NCI-H146 treated with DMSO at 0.1 percent for 48 hours (cell line): ENCODE measurements around the gene FEM1B.
A peak's percentile ranks its signal among the peaks of the same experiment; 100 is the strongest.

Experiments
- DNase-seq: peaks from one replicate; lab custom pipeline; 2025; ENCODE audit not compliant: unreplicated experiment; lab: John Stamatoyannopoulos, UW

The FEM1B gene

DNA sequence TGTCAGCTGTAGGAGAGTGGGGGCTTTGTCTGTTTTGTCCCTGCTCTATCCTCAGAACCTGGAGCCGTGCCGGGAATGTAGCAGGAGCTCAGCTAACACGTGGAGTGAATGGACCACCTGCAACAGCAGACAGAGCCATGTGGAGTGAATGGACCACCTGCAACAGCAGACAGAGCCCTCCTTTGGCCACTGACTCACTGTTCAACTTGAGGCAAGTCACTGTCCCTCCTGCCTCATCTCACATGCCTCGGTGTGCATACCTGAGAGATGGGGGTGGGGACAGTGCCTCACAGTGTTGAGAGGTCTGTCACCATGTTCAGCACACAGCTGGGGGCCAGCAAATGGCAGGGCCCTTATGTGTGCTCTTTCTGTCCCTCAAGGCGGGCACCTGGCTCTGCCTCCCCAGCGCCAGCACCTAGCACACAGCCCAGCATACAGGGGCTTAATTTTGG is 27.9 kb downstream of the FEM1B start:
- no peak for DNase-seq

DNA sequence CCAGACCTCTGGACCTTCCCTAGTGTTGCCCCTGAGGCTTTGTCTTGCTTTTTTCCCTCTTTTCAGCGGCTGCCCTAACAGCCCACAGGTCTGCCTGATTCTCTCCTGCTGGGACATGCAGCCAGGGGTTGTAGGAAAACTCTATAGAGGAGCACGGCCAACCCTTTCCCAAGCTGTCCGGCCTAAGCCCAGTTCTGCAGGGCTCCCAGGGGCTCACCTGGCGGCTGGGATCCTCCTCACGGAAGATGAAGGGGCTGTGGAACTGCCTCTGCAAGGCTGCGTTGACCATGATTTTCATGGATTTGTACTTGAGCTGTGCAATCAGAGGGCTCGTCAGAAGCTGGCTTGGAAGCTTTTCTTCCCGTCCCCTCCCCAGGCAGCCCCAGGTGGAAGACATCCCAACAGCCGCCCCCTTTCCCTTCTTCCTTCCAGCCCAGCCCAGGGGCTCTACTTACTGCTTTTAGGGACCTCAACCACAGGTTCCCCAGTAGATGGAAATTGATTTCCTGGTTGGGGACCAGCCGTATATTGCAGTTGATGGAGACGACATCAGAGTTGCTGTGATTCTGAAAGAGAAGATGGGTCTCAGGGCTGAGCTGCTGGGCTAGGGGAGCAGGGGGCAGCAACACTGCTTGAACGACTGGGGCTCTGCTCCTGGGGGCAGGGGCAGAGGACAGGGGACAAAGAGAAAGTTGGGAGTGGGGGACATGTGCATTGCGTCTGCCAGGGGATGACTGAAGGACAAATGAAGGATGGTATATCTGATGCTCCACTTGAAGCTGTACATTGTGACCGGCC is 29.8 kb downstream of the FEM1B start:
- no peak for DNase-seq

DNA sequence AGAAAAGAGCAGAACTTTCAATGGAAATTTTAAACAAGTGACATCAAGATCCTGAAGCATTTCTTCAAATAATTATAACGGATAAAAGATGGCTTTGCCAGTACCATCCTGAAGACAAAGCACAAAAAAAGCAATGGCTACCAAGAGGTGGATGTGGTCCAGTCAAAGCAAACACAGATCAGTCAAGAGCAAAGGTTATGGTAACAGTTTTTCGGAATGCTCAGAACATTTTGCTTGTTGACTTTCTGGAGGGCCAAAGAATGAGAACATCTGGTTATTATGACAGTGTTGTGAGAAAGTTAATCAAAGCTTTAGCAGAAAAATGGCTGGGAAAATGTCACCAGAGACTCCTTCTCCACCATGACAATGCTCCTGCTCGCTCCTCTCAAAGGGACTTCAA is 31.5 kb downstream of the FEM1B start:
- no peak for DNase-seq

DNA sequence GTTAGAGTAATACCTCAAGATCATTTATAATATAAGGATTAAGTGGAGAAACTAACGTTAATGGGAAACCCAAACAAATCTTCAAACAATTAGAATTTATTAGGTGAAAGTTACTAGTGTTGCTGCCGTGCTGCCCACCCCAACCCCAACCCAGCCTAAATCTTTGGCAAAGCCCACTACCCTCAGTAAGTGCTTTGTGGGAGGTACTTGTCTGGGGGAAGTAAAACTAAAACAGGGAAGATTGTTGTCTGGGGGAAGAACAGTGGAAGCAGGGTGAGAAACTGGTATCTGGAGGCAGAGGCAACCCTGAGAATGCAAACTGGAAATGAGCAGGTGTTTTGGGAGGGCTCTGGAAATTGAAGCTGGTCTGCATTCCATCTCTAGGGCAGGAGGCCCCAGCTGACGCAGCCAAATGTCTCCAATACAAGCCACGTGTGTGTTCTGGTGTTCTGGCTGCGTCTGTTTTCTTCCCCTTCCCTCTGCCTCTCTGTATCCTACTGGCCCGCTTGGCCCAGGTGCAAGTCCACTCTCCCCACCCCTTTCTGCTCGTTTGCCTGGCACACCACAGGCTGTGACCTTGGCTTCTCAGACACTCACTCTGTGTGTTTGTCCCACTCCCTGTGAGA is 32.7 kb downstream of the FEM1B start:
- no peak for DNase-seq

DNA sequence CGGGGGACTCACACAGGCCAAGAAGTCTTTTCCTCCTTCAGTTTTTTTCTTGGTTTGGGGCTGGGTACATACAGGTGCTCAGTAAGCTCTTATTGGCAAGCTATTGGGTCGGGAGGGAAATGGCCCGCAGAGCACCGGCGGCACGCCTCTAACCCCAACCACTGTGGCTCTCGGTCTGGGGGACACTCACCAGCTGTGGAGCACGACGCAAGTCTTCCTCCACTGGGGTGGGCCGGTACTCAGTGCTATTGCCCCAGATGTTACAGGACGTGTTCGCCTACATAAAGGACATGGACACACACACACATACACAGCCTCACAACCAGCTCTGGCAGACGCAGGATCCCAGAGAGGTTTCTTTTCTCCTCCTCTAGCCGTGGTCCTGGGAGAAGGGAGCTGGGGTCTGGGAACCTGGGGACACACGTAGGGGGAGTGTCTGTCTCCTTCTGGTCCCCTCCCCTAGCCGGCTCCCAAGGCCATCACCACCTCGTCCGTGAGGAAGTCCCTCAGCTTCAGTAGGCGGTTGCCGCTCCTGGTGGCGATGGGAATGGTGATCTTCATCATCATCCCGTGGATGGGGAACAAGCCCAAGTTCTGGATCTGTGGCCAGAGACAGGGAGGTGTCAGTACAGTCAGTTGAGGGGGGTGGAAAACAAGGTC is 33.4 kb downstream of the FEM1B start:
- DNase-seq = no peak

DNA sequence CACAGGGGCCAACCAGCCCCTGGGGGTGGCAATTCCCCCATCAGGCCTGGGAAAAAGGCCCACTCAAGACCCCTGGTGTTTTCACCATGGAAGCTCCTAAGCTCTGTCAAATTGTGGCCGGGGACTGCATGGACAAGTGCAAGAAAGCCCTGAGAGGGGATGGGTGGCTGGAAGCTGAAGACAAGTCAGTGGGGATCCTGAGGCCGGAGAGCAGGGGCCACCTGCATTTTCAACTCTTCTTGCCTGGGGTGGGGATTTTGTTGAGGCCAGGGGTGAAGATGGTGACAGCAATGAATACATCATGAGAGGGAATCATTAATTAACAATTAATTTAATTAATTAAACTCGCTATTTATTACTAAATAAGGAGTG is 33.9 kb downstream of the FEM1B start:
- no peak for DNase-seq

DNA sequence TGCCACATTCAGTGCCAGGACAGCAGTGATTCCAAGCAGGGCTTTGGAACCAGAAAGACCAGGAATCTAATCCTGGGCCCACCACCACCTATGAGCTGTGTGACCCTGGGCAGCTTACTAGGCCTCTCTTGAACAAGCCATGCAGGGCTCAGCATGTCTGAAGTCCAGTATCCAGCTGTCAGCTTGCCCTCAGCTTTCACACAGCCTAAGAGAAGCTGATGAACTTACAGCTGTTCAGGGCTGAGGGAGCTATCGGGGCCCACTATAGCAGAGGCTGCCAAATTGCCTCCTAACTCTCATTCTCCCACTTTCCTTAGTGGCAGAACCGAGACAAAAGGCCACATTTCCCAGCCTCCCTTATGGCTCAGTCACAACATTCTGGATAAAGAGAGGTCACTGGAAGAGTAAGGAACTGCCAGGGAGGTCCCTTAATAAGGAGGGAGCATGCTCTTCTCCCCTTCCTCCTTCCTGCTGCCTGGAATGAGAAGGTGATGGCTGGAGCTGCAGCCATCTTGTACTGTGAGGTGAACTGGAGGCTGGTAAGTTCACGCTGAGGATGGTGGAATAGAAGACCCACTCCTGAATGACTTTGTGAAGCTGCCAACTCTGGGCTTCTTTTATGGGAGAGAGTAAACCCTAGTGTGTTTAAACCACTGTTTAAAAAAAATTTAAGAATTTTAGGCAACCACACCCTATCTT is 34.5 kb downstream of the FEM1B start:
- DNase-seq = no peak

DNA sequence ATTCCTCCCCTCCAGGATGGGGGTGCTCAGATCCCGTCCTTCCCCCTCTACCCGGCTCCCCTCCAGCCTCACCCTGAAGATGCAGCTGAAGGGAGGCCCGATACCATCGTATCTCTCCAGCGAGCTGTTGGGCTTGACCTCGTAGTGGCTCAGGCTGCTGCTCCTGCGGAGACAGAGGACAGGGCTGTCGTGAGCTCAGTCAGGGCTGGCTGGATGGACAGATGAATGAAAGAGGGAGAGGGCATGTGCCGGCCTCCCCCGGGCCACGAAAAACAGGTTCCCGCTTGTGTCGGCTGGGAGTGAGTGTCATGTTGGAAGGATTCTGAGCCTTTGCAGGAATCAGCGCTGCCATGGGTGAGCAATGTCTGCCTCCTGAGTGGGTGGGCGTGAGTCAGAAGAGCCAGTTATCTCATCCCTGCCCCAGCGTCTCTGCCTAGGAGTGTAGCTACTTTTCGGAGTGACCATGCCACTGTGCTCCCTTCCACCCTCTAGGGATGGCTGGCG is 35.2 kb downstream of the FEM1B start:
- no peak for DNase-seq

DNA sequence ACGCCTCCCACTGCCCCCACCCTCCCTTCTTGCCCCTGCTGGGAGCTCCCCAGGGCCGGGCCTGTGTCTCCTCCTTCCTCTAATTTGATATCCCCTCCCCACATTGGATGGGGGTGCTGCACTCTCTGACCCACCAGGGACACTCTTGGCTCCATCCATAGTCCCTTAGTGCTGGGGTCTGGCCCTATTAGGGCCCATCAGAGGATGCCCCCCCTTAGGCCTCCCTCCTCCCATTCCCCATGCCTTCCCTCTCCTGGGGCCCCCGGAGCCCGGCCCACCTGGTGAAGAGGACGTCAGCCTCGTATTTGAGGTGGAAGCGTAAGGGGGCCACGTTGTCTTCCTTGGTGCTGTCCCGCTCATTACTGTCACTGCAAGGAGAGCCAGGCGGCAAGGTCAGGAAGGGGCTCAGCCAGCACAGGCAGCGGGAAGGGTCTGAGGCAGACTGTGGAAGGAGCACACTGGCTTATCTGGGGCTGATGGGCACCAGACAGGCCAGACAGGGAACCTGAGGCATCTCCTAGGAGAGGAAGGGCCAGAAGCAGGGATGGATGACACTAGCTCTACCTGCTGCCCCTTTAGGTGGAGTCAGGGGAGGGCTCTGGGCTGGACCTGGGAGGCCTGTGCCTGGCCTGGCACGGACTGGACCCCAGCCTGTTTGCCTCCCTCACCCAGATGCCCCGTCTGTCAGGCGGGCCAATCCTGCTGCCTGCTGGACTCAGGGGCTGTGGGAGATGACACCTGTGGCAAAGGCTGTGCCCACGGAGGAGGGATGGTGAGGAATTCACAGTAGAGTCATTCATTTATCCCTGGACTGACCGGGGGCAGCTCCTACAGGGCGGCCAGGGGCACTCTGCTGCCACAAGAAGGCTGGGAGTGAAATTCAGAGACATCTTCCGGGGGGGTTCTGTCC is 36.2 kb downstream of the FEM1B start:
- DNase-seq = no peak

DNA sequence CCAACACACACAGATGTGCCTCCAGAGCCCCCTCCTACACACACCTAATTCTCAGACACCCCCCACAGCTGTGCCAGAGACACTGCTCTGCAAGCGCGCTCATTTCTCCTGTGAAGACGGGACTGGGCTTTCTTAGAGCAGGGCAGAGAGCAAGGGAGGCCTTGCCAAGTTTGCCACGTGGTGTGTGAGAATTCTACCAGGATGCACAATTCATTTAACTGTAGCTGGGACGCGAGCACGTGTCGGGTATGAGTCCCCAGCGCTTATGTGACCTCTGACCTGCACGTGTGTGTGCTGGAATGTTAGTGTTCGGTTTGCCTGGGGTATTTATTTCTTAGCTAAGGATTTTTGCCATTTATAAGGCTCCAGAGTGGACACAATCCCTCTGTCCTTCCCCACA is 37.0 kb downstream of the FEM1B start:
- no peak for DNase-seq

DNA sequence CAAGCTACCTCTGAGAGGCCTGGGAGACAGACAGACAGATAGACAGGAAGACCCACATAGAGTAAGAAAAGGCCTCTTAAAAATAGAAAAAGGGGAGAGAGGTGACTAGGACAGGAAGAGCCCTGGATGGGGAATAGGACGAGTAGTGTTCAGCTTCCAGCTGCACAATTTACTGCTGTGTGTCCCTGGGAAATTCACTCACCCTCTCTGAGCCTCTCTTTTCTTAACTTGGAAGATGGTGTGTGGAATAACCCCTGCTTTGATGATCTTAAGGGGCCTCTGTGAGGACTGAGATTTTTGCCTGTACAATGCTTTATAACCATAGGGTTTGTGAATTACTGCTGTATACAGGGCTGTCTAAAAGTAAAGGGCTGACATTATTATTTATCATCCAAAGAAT is 37.5 kb downstream of the FEM1B start:
- DNase-seq = no peak

DNA sequence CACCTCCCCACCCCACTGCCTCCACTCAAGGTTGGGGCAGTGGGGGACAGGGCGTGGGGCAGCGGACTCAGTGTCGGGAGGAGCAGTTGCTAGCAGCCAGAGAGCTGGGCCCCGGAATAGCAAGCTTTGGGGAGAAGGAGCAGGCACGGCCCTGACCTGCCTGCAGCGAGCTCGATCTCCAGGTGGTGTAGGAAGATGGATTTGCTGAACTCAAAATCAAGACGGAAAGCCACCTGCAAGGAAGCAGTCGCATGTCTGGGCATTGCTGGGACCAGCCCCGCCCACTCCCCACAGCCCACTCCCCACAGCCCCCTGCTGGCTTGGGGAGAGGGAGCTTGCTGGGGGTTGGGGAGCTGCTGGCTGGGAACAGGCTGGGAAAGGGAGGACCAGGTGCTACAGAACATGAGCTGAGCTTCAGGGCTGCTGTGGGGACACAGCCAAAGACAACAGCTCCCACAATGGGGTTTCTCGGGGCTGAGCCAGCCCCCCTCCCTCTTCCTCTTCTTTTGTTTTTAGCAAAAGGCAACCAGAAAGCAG is 38.0 kb downstream of the FEM1B start:
- peak; percentile 2 for DNase-seq

DNA sequence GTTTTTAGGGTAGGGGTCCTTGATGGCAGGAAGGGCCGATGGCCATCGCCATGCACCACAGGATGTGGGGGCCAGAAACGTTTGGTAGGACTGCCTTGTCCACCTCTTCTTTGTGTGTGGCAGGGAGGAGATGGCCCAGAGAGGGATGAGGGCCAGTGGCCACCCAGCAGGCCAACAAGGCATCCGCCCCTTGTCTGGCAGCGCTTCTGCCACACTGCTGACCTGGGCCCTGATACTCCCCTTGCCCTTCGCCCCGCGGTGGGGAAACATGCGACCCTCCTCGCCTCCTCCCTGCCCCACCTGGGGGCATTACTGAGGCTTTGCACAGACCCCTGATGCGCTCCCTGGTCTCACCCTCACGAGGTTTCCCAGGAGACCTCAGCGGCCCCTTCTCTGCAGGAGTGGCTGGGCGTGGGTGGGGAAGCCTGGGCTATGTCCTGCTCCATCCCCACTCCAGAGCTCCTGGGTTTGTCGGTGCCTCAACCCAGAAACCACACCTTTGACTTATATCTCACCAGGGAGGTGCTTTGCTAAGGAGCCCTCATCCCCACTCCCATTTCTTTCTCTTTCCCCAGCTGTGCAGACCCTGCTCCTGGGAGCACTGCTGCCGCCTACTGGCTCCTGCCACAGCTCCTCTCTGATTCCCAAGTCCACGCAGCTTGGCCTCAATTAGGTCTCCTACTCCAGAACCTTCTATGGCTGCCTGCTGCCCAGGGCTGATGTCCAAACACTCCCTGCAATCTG is 38.7 kb downstream of the FEM1B start:
- no peak for DNase-seq

DNA sequence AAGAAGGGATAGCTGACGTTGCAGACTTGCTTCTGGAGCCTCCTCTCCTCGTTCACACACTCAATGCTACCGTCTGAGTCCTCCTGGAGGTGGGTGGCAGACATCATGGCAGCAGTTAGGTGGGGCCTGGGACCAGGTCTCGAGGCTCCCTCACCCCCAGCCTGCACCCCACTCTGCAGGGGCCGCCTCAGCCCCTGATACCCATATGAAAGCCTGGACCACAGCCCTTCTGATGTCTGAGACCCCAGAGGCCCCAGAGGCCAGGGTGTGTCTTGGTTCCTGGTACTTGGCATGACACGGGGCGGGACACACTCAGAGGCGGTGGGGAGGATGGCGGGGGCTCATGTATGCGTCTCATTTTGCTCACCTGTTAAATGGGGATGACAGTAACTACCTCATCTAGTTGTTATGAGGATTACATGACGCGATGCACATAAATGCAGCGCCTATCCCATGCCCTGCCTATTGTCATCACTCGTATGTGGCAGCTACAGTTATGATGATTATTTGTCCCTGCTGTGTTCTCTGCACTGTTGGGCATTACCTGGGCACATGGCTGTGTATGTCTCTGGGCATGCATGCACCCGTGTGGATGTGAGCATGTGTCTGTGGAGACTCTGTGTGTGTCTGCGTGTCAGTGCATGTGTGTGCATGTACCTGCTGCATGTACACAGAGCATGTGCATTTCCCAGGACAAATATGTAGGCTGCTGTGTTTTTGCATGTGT is 39.9 kb downstream of the FEM1B start:
- no peak for DNase-seq

DNA sequence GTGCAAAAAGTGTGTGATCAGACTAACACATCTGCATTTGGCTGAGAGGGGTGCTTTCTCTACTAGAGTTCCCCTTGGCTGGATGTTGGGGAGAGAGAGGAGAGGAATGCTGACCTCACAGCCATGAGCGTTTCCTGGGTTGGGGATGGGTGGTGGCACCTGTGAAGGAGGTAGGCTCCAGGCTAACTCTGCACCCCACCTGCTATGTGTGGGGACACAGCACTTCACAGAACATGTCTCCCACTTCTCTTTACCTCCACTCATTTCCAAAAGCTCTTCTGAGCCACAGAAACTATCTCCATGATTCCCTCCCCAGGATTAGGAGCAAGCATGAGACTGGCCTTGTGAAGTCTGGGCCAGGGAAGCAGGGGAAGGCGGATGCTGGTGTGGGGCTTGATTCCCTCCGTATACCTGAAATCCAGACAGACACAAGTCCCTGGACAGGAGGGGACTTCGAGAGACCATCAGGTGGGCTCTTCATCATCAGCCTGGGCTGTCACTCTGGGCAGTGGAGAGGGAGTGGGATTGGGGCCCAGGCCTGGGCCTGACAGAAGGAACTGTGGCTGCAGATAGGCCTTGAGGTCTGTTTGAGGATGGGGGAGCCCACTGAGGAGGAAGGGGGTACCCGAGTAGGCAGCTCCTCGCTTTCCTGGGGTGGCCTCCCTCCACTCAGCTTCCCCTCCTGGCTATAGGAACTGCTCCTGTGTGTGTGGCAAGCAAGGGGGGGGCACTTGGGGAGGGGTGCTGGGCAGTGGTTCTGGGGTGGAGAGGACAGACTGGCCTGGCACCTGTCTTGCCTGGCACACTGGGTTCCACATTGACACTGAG is 40.7 kb downstream of the FEM1B start:
- DNase-seq = no peak

DNA sequence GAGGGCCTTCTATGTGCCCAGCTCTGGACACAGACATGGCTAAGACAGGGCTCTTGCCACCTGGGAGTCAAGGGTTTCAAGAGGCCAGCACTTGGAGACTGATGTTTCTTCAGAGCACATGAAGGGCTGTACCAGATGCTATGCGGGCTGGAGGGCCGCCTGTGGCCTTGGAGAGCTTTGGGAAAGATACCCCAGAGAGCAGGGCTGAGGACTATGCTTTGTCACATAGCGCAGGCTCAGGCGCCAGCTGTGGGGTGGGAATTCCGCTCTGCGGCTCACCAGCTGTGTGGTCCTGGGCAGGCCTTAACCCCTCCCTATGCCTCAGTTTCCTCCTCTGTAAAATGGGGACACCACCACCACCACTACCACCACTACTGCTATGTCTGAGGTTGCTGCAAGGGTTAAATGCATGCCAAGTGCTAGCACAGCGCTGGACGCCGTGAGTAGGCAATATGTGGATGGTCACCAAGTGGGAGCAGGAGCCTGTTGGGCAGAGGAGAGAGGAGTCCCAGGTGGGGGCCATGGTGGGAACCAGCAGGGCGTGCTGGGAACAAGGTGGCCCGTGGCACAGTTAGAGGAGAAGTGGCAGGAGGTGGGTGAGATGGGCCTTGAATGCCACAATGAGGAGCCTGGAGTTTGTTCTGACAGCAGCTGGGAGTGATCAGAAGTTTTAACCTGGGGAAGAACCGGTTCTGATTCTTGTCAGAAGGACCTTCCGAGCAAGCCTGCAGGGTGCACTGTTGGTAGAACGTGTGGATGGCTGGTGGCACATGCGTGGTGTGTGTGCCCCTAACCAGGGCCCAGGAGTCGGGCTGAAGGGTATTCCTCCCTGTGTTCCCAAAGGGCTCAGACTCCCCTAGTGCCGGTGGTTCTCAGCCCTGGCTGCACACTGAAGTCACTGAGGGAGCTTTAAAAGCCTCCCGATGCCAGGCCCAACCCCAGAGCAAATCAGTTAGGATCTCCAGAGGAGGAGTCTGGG is 41.7 kb downstream of the FEM1B start:
- no peak for DNase-seq

DNA sequence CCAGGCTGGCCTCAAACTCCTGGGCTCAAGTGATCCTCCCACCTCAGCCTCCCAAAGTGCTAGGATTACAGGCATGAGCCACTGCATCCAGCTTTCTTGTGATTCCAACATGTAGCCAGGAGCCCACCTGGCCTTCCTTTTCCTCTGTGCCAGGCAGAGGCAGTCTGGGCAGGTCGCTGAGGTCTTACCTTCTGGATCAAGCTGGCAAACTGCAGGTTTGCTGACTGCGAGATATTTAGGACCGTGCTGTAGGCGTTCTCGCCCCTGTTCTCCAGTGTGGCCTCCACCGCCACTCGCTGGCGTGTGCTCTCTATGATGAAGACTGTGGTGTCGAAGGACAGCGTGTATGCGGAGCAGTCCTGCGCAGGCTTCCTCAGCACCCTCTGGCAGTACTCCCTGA is 42.5 kb downstream of the FEM1B start:
- DNase-seq = no peak
